K562 (cell line): Measurements from ENCODE around the gene ACER3. TPM values are rescaled to one million over a fixed set of nuclear protein-coding genes. Genes with fewer than 3 reads are reported as not detected.

Source experiments
- CC2D1A ChIP-seq: fragments of 450-650 bp; IDR thresholded peaks from 2 replicates; pipeline ENCODE4 v1.6.1; 2017; ENCODE audit warnings: mild to moderate bottlenecking
- CCNT2 ChIP-seq: IDR thresholded peaks from 2 replicates; pipeline ENCODE4 v1.6.1; 2011; ENCODE audit warnings: borderline replicate concordance, low read depth, mild to moderate bottlenecking, moderate library complexity, mixed read lengths, low read length; ENCODE audit not compliant: insufficient read length; ENCODE audit errors: extremely low read depth
- CREB1 ChIP-seq, 2 experiments: sonication (generic) in 1 of 2; formaldehyde crosslinking in 1 of 2; IDR thresholded peaks; 2 replicates each; pipeline versions ENCODE4 v1.6.1 to v1.8.0; 2012 to 2022; ENCODE audit warnings: inconsistent platforms in 1 of 2, mild to moderate bottlenecking in 1 of 2, missing genetic modification reagents in 1 of 2, moderate library complexity in 1 of 2
- DPF2 ChIP-seq: fragments of 450-650 bp; IDR thresholded peaks from 2 replicates; pipeline ENCODE4 v1.6.1; 2016
- FOS ChIP-seq: IDR thresholded peaks from 3 replicates; pipeline ENCODE4 v1.6.1; 2011; ENCODE audit not compliant: insufficient read length; ENCODE audit errors: extremely low read depth
- FOXP1 ChIP-seq: sonication (generic); formaldehyde crosslinking; IDR thresholded peaks from 2 replicates; pipeline ENCODE4 v1.8.0; 2022; ENCODE audit warnings: mild to moderate bottlenecking, missing genetic modification reagents
- HDAC6 ChIP-seq: IDR thresholded peaks from 2 replicates; pipeline ENCODE4 v1.6.1; 2012; ENCODE audit warnings: low read depth, mild to moderate bottlenecking, control low read depth, inconsistent platforms, low read length, moderate library complexity
- LEF1 ChIP-seq: fragments of 450-650 bp; IDR thresholded peaks from 2 replicates; pipeline ENCODE4 v1.6.1; 2016; ENCODE audit warnings: mild to moderate bottlenecking
- NR1H2 ChIP-seq: sonication (generic); formaldehyde crosslinking; IDR thresholded peaks from 2 replicates; pipeline ENCODE4 v1.4.0; 2020; ENCODE audit warnings: mild to moderate bottlenecking, missing genetic modification reagents
- PHF21A ChIP-seq: fragments of 450-650 bp; IDR thresholded peaks from 2 replicates; pipeline ENCODE4 v1.6.1; 2017; ENCODE audit warnings: low read depth, borderline replicate concordance
- SAFB2 ChIP-seq: fragments of 200-400 bp; formaldehyde crosslinking; IDR thresholded peaks from 2 replicates; pipeline ENCODE4 v1.6.1; 2018; ENCODE audit warnings: borderline replicate concordance, low read length, low read depth, moderate library complexity; ENCODE audit not compliant: severe bottlenecking
- TCF7 ChIP-seq: sonication (generic); IDR thresholded peaks from 2 replicates; pipeline ENCODE4 v1.6.1; 2016; ENCODE audit warnings: antibody characterized with exemption, borderline replicate concordance
- ZFX ChIP-seq: sonication (generic); formaldehyde crosslinking; IDR thresholded peaks from 2 replicates; pipeline ENCODE4 v1.8.0; 2022; ENCODE audit warnings: mild to moderate bottlenecking, missing genetic modification reagents, moderate library complexity
- ZNF395 ChIP-seq: fragments of 200-800 bp; sonication (Bioruptor generic); IDR thresholded peaks from 2 replicates; pipeline ENCODE4 v1.6.1; 2017; ENCODE audit warnings: missing genetic modification characterization, missing compliant biosample characterization
- ZNF41 ChIP-seq: fragments of 250-450 bp; sonication (Bioruptor Pico); conservative IDR thresholded peaks from 2 replicates; pipeline ENCODE4 v1.4.0; 2020; ENCODE audit warnings: mild to moderate bottlenecking
- ZNF436 ChIP-seq: fragments of 250-450, 450-650 bp; sonication (Bioruptor Pico); formaldehyde crosslinking; IDR thresholded peaks from 2 replicates; pipeline ENCODE4 v1.7.0; 2020; ENCODE audit warnings: mild to moderate bottlenecking
- polyA plus RNA-seq, 8 experiments: library from polyadenylated mRNA; depleted of rRNA in 4 of 8; stranded (reverse) in 5 of 8; unstranded in 3 of 8; fragments of >200 nt; fragmentation: Nextera tagmentation in 2 of 8; fragmentation: Illumina TruSeq in 1 of 8; extraction: Ambion mirVana in 2 of 8; extraction: Trizol in 1 of 8; gene quantifications; 2 replicates each; pipeline versions ENCODE4 v1.2.1 to v1.2.3, GENCODE V29; 2011 to 2014; ENCODE audit warnings: inconsistent platforms in 1 of 8, missing spikeins in 1 of 8
- total RNA-seq, 7 experiments: library from RNA; depleted of rRNA in 6 of 7; stranded (reverse); fragments of >200 nt in 6 of 7; fragmentation: Illumina TruSeq in 2 of 7; extraction: Trizol in 2 of 7; gene quantifications; 2 replicates each; pipeline versions ENCODE4 v1.2.1 to v1.2.3, GENCODE V29; 2011 to 2021; ENCODE audit warnings: low replicate concordance in 1 of 7
- TF ChIP-seq, protein P1 (sequence below): fragments of 250-450 bp; sonication (Bioruptor Pico); IDR thresholded peaks from 2 replicates; pipeline ENCODE4 v1.5.0; 2020; ENCODE audit warnings: mild to moderate bottlenecking
- TF ChIP-seq, protein P2 (sequence below): fragments of 450-650 bp; IDR thresholded peaks from 2 replicates; pipeline ENCODE4 v1.6.1; 2016; ENCODE audit warnings: low read depth

ACER3 gene
- total and polyA plus RNA-seq, 9 of the 15 experiments (the other 6 are each of a cell fraction or from before 2014, with no cell fraction given) = 2.0 to 23.8 (median 9.5) TPM

DNA sequence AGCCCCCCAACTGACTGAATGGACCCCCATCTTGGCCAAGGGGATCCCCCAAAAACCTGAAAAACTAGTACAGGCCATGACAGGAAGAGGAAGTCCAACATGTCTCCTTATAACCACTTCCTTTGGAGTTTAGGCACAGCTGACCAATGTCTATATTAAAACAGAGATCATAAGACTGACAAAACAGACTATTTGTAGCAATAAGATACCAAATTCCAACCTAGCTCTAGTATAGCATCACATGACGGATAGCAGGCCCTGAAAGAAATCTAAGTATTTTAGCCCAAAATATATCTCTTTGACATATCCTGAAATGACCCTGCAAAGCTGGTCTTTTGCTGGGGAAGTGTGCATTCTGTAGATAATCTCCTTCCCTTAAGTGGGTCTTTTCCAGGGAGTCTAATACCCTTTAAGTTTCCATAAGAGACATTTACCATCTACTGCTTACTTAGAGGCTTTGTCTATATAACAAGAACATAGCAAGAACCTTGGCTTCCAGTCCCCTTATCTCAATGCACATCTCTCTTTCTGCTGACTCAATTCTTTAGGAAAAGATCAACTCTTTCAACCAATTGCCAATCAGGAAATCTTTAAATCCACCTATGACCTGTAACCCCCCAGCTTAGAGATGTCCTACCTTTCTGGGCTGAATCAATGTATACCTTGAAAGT is 34.9 kb upstream of the ACER3 start (continued):
- TF ChIP-seq ZNF395 (CRISPR knock-in tag) (no peak), CC2D1A (peak; percentile 52; the same call in 1 of the 2 replicates), SAFB2 (no peak), LEF1 (0 out of 2 replicates have a peak, but pooled peaks have one; percentile 35), ZNF436 (CRISPR knock-in tag) (no peak), TCF7 (no peak), CREB1 (IDR thresholded peaks at IDR 0.05) (no peak), CREB1 (CRISPR knock-in tag; IDR thresholded peaks at IDR 0.05) (no peak), DPF2 (peak; percentile 85), NR1H2 (CRISPR knock-in tag) (no peak), ZFX (CRISPR knock-in tag) (peak; percentile 32; the same call in 1 of the 2 replicates), CCNT2 (peak; percentile 28), PHF21A (no peak), ZNF41 (CRISPR knock-in tag) (no peak), HDAC6 (no peak), FOS (no peak), FOXP1 (no peak)
- TF ChIP-seq, protein P1, sequence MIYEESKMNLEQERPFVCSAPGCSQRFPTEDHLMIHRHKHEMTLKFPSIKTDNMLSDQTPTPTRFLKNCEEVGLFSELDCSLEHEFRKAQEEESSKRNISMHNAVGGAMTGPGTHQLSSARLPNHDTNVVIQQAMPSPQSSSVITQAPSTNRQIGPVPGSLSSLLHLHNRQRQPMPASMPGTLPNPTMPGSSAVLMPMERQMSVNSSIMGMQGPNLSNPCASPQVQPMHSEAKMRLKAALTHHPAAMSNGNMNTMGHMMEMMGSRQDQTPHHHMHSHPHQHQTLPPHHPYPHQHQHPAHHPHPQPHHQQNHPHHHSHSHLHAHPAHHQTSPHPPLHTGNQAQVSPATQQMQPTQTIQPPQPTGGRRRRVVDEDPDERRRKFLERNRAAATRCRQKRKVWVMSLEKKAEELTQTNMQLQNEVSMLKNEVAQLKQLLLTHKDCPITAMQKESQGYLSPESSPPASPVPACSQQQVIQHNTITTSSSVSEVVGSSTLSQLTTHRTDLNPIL (CRISPR knock-in tag) = 0 out of 2 replicates have a peak, but pooled peaks have one; percentile 20
- TF ChIP-seq, protein P2, sequence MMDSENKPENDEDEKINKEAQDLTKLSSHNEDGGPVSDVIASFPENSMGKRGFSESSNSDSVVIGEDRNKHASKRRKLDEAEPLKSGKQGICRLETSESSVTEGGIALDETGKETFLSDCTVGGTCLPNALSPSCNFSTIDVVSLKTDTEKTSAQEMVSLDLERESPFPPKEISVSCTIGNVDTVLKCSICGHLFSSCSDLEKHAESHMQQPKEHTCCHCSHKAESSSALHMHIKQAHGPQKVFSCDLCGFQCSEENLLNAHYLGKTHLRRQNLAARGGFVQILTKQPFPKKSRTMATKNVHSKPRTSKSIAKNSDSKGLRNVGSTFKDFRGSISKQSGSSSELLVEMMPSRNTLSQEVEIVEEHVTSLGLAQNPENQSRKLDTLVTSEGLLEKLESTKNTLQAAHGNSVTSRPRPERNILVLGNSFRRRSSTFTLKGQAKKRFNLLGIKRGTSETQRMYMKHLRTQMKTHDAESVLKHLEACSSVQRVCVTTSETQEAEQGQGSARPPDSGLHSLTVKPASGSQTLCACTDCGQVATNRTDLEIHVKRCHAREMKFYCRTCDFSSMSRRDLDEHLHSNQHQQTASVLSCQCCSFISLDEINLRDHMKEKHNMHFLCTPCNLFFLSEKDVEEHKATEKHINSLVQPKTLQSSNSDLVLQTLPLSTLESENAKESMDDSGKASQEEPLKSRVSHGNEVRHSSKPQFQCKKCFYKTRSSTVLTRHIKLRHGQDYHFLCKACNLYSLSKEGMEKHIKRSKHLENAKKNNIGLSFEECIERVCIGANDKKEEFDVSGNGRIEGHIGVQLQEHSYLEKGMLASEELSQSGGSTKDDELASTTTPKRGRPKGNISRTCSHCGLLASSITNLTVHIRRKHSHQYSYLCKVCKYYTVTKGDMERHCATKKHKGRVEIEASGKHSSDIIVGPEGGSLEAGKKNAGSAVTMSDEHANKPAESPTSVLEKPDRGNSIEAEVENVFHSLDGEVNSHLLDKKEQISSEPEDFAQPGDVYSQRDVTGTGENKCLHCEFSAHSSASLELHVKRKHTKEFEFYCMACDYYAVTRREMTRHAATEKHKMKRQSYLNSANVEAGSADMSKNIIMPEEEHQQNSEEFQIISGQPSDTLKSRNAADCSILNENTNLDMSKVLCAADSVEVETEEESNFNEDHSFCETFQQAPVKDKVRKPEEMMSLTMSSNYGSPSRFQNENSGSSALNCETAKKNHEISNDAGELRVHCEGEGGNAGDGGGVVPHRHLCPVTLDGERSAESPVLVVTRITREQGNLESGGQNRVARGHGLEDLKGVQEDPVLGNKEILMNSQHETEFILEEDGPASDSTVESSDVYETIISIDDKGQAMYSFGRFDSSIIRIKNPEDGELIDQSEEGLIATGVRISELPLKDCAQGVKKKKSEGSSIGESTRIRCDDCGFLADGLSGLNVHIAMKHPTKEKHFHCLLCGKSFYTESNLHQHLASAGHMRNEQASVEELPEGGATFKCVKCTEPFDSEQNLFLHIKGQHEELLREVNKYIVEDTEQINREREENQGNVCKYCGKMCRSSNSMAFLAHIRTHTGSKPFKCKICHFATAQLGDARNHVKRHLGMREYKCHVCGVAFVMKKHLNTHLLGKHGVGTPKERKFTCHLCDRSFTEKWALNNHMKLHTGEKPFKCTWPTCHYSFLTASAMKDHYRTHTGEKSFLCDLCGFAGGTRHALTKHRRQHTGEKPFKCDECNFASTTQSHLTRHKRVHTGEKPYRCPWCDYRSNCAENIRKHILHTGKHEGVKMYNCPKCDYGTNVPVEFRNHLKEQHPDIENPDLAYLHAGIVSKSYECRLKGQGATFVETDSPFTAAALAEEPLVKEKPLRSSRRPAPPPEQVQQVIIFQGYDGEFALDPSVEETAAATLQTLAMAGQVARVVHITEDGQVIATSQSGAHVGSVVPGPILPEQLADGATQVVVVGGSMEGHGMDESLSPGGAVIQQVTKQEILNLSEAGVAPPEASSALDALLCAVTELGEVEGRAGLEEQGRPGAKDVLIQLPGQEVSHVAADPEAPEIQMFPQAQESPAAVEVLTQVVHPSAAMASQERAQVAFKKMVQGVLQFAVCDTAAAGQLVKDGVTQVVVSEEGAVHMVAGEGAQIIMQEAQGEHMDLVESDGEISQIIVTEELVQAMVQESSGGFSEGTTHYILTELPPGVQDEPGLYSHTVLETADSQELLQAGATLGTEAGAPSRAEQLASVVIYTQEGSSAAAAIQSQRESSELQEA = no peak
